NCI-H128 (cell line): ENCODE results near the gene LRRK1.

Experiments used
- DNase-seq: peaks from one replicate; lab custom pipeline; 2025; ENCODE audit not compliant: unreplicated experiment; lab: John Stamatoyannopoulos, UW

Gene LRRK1

DNA sequence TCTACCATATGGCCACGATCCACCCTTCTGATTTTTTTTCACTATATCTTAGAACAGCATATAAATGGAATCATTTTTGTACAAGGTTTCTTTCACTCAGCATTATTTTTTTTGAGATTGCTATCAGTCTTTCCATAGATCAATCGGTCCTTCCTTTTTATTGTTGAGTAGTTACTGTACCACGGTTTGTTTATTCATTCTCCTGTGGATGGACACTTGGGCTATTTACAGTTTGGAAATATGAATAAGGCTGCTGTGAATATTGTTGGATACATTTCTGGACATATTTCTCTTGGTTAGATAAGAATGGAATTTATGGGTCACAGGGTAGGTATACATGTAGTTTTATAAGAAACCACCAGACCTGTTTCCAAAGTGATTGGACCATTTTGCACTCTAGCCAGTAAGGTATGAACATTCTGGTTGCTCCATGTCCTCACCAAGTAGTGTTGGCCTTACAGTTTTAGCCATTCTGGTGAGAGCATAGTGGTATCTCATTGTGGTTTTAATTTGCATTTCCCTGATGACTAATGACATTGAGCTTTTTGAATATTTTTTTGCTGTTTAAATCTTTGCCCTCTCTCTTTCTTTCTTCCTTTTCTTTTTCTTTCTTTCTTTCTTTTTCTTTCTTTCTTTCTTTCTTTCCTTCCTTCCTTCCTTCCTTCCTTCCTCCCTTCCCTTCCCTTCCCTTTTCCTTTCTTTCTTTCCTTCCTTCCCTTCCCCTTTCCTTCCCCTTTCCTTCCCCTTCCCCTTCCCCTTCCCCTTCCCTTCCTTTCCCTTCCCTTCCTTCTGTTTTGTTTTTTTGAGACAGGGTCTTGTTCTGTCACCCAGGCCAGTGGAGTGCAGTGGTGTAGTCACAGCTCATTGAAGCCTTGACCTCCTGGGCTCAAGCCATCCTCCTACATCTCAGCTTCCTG lies 49.2 kb downstream of the LRRK1 start:
- DNase-seq = no peak

- no peak for DNase-seq
Measured at GRCh38 chr15:100972975-100973350, 53.8 kb downstream of the LRRK1 start.

DNA sequence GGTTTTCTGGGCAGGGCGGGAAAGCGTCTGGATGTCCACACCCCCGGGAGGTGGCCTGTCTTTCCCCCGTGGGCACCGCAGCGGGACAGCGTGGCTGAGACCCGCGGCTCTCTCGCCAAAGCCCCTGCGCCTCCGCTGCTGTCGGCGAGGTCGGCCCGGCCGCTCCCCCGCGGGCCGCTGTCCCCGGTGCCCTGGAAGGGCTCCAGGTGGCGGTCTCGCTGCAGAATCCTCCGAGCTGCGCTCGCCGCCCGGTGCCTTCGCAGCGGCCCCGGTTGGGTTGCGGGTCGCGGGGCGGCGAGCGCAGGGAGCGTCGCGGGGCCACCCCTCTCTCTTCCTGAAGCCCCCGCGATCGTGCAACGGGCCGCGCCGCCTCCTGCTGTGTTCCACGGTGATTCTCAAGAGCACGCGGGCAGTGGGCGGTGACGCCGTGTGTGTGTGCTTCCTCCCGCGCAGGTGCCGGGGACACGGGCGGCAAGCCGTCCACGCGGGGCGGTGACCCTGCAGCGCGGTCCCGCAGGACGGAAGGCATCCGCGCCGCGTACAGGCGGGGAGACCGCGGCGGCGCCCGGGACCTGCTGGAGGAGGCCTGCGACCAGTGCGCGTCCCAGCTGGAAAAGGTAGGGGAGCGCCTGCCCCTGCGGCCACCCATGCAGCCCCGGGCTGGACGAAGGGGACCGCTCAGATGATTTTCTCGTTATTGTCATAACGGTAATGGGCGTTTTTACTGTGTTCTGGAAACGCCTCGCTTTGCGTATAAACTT lies 54.4 kb downstream of the LRRK1 start:
- DNase-seq = no peak

GRCh38 chr15:100975043-100975442 lies 55.9 kb downstream of the LRRK1 start:
- DNase-seq = no peak

DNA sequence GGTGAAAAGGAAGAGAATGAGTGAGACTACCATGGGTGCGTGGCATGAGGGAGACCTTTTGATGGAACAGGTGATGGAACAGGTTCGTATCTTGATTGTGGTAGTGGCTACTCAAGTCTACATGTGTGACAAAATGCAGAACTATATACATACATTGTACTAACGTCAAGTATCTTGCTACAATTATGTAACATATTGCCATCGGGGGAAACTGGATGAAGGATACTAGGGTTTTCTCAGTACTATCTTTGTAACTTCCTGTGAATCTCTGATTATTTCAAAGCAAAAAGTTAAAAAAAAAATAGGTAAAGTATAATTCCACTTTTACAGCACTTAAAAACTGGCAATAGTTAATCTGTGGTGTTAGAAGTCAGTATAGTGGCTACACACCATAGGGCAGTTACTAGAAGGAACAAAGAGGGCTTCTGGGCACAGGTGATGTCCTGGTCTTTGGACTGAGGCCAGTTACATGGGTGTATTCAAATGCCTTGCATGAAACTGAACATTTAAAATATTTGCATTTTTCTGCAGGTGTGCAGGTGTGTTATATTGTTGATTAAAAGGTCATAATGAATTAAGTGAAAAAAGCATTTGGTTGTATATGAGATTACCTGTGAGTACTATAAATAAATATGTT lies 61.4 kb downstream of the LRRK1 start:
- no peak for DNase-seq

GRCh38 chr15:100981086-100981485 lies 61.9 kb downstream of the LRRK1 start:
- DNase-seq = no peak

DNA sequence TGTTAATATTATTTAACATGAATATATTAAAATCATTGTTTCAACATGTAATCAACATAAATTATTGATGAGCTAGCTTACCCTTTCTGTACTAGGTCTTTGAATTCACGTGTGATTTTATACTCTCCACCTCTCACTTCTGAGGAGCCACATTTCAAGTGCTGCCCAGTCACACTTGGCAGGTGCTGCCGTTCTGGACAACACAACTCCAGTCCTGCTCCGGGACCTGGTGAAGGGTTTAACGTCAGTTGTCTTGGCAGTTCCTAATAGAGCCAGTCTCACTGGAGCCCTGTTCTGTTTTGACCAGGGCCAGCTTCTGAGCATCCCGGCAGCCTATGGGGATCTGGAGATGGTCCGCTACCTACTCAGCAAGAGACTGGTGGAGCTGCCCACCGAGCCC lies 64.1 kb downstream of the LRRK1 start:
- no peak for DNase-seq

- DNase-seq = no peak
Measured at GRCh38 chr15:100985401-100985800, 66.2 kb downstream of the LRRK1 start.

DNA sequence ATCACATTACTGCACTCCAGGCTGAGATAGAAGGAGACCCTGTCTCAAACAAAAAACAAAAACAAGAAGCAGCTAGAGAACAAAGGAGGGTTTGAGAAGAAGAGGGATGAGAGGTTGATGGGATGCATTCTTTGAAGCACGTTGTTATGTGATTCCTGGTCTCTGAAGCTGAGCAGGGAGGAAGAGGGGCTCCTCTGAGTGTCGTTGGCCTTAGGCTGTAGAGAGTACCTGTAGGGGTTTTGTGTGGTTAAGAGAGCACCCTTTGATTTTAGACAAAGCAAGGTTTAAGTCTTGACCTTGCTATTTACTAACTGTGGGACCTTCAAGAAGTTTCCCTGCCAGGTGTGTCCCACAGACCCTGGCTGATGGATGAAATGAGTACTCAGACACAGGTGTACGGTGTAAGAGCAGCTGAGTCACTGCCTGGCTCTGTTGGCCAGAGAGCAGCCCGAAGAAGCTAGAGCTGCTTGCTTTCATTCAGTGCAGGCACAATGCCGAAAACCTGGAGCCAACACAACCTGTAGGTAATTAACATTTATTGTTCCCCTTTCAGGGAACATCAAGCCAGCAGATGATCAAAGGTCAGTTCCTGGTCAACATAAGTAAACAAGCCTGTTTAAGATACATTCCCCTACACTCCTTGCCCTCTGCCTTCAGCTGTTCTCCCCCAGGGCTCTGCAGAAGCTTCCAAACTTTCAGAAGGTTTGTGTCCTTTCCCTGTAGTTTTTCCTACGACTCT lies 67.2 kb downstream of the LRRK1 start:
- no peak for DNase-seq

DNA sequence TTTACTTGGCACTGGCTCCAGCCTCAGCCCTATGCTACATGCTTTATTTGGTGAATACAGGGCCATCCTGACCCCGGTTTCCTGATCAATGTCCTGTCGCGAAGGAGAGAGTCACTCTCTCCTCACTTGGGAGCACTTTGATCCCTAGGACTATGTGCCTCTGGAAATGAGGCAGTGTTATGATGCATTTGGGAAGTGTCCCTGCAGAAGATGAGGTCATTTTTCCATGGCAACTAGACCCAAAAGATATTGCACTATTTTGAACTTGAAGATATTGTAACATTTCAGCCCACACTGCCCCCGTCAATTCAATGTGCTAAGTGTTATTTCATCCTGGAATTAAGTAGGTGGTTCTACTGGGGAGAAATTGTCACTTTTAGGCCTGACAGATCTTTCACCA lies 68.0 kb downstream of the LRRK1 start:
- no peak for DNase-seq

GRCh38 chr15:100988297-100988696 lies 69.1 kb downstream of the LRRK1 start:
- DNase-seq = no peak

GRCh38 chr15:100988857-100989256 lies 69.7 kb downstream of the LRRK1 start:
- no peak for DNase-seq

- no peak for DNase-seq
Measured at GRCh38 chr15:100994597-100995446, 75.7 kb downstream of the LRRK1 start.

GRCh38 chr15:100995471-100996430 lies 76.6 kb downstream of the LRRK1 start:
- DNase-seq = no peak

GRCh38 chr15:100997442-100997841 lies 78.3 kb downstream of the LRRK1 start:
- DNase-seq = no peak

DNA sequence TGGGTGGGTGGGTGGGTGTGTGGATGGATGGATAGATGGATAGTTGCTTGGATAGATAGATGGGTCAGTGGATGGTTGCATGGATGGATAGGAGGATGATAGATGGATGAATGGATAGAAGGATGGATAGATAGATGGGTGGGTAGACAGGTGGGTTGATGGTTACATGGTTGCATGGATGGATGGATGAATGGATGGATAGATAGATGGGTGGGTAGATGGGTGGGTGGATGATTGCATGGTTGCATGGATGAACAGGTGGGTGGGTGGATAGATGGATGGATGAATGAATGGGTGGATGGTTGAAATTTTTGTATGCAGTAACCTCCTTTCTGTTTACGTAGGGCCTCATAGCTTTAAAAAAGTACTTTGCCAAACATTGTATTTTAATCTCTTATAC lies 79.5 kb downstream of the LRRK1 start:
- no peak for DNase-seq

DNA sequence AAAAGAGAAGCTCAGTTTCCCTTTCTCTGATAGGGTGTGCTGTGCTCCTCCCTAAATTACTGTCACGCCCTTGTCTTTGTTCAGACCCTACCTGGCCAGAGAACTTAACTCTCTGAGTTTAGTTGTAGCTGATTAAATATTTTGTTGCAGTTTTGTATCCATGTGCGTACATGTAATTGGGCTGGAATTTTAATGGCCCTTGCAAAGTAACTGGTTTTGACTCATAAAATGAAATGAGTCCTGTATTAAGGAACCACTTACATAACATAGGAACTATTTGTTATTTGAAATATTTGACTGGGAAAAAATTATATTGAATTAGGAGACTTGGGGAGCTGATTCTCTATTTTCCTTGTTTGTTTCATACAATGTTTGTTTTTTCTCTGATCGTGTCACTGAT lies 80.2 kb downstream of the LRRK1 start:
- no peak for DNase-seq

DNA sequence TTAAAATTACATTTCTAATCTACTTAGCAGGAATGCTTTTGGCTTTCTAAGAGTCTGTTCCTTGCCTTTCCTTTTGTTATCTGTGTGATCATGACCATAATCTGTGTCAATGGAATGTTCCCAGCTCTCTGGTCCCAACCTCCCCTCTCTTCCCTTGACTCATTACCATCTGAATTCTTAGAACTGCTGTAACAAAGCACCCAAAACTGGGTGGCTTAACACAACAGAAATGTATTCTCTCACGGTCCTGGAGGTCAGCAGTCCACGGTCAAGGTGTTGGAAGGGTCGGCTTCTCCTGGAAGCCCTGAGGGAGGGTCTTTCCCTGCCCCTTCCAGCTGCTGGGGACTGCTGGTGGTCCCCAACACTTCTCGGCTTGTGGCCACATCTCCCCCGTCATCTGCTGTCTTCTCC lies 81.1 kb downstream of the LRRK1 start:
- DNase-seq = no peak

DNA sequence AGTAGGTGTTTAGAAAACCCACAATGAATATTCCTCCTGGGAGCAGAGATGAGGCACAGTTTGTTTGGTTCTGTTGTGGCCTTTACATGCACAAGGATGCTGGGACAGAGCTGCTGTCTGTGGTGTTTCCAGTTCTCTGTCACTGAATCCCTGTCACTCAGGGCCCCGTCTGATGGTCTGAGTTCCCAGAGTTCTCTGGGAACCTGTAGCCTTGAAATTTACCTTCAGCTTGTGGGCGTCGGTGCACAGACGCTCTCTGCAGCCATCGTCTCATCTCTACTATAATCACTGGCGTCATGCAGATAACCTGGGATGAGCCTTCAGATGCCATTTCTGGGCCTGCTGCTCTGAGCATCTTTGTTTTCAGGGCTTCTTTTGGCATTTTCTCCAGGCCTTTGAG lies 81.9 kb downstream of the LRRK1 start:
- no peak for DNase-seq
